ENCODE data around the gene CYP46A1.

CYP46A1 gene

DNA sequence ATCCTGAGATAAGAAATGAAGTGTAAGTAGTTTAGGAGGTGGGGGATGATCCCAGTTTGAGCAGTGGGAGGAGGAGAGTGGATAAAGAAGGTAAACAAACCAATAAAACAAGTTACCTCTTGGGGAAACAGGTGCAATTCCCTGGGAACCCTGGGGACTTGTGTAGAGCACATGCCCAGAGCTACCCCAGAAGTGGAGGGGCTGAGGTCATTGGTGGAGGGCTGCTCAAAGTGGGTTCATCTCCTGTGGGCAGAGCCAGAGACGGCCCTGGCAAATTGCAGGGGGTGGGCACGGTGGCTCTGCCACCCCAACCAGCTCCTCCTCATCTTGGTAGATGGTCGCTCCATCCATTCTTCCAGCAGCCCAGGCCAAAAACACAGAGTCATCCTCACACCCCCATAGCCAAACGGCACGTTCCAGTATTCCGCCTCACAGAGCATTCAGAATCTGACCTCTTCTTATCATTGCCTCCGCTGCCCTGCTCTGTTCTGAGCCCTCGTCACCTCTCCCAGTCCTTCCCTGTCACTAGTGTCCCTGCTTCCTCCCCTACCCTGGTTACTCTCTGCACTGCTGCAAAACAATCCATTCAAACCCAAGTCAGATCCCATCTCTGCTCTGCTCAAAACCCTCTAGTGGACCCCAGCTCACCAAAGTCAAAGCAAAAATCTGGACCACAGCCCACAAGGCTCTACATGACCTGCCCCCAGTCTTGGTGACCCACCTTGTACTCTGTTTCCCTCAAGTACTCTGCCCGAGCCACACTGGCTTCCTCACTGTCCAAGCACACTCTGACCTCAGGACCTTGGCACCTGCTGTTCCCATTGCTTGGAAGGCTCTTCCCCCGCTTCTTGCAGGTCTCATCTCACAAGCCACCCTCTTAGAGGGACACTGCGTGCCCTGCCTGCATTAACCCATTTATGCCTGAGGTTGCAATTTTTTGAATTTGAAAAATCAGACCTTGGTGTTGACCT lies 5.5 kb downstream of the CYP46A1 start:
- Histone ChIP-seq H3K36me3 (ENCODE audit: insufficient read depth) (no peaks in the 10 kb centered on the region), H3K27ac (no peak overlapping the region), H3K27me3 (ENCODE audit: insufficient read depth, low read depth) (no peaks in the 10 kb centered on the region), H4K20me1 (ENCODE audit: insufficient read depth) (no peaks in the 10 kb centered on the region), H3K4me2 (no peak overlapping the region), H3K79me2 (ENCODE audit: insufficient read depth, low read depth) (no peaks in the 10 kb centered on the region), H3K4me1 (ENCODE audit: low read depth, poor library complexity, severe bottlenecking) (no peaks in the 10 kb centered on the region), H2AFZ (ENCODE audit: low read depth) (no peak overlapping the region), H3K4me3 (IDR thresholded peaks at IDR 0.05; ENCODE audit: insufficient read depth, low read depth, low read length) (no peak overlapping the region), H3K9ac (no peak overlapping the region)
- TF ChIP-seq, protein P1, sequence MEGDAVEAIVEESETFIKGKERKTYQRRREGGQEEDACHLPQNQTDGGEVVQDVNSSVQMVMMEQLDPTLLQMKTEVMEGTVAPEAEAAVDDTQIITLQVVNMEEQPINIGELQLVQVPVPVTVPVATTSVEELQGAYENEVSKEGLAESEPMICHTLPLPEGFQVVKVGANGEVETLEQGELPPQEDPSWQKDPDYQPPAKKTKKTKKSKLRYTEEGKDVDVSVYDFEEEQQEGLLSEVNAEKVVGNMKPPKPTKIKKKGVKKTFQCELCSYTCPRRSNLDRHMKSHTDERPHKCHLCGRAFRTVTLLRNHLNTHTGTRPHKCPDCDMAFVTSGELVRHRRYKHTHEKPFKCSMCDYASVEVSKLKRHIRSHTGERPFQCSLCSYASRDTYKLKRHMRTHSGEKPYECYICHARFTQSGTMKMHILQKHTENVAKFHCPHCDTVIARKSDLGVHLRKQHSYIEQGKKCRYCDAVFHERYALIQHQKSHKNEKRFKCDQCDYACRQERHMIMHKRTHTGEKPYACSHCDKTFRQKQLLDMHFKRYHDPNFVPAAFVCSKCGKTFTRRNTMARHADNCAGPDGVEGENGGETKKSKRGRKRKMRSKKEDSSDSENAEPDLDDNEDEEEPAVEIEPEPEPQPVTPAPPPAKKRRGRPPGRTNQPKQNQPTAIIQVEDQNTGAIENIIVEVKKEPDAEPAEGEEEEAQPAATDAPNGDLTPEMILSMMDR (conservative IDR thresholded peaks at IDR 0.05; ENCODE audit: low read depth, low read length): no peak

DNA sequence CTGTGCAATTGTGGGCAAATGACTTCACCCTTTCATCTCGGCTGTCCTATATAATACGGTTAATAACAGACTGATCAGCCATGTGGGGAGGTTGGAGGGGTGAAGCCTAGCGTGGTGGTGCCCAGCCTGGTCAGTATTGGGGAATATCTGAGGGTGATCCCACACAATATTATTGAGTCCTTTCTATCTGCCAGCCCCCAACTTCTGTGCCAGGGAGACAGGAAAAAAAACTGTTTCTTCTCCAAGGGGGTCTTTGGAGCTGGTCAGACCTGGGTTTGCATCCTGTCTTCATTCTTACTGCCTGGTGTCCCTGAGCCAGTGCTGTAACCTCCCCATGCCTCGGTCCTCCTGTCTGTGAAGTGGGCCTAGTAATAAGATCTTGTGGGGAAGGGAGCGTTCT lies 6.5 kb downstream of the CYP46A1 start:
- Histone ChIP-seq H4K20me1 (ENCODE audit: insufficient read depth) (no peaks in the 10 kb centered on the region), H3K4me2 (no peak overlapping the region), H3K9ac (no peak overlapping the region), H3K4me1 (ENCODE audit: low read depth, poor library complexity, severe bottlenecking) (no peaks in the 10 kb centered on the region), H3K4me3 (IDR thresholded peaks at IDR 0.05; ENCODE audit: insufficient read depth, low read depth, low read length) (no peak overlapping the region), H2AFZ (ENCODE audit: low read depth) (no peak overlapping the region), H3K36me3 (ENCODE audit: insufficient read depth) (no peaks in the 10 kb centered on the region), H3K27ac (no peak overlapping the region), H3K79me2 (ENCODE audit: insufficient read depth, low read depth) (no peaks in the 10 kb centered on the region), H3K27me3 (ENCODE audit: insufficient read depth, low read depth) (no peaks in the 10 kb centered on the region)
- TF ChIP-seq, protein P1 (conservative IDR thresholded peaks at IDR 0.05; ENCODE audit: low read depth, low read length): no peak

DNA sequence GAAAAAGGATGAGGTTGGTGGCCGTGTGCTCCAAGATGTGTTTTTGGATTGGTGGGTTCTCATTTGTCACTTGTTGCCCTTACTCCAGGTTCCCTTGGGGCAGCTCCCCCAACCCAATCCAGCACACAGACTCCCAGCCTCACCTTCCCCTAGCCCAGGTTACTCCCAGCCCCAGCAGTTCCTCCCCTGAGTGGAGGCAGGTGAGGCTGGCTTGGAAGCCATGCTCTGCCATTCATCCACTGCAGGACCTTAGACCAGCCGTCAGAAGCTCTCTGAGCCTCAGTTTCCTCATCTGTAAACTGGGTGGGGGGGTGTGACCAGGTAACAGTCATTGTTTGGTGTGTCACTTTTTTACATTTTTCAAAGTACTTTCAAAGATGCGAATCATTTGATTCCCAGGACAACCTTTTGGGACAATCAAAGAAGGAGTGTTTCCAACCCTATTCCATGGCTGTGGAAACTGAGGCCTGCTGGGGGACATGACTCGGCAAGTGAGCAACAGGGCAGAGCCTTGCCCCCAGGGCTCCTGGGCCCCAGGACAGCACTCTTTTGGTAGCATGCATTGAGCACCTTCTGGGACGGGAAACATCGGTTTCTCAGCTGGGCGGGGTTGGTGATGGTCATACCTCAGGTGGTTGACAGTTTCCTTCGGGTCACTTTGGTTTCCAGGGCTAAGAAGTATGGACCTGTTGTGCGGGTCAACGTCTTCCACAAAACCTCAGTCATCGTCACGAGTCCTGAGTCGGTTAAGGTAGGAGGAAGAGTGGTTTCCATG lies 7.2 kb downstream of the CYP46A1 start:
- Histone ChIP-seq H3K36me3 (ENCODE audit: insufficient read depth) (no peaks in the 10 kb centered on the region), H3K79me2 (ENCODE audit: insufficient read depth, low read depth) (no peaks in the 10 kb centered on the region), H3K27ac (no peak overlapping the region), H3K4me2 (no peak overlapping the region), H2AFZ (ENCODE audit: low read depth) (no peak overlapping the region), H4K20me1 (ENCODE audit: insufficient read depth) (no peaks in the 10 kb centered on the region), H3K9ac (no peak overlapping the region), H3K4me3 (IDR thresholded peaks at IDR 0.05; ENCODE audit: insufficient read depth, low read depth, low read length) (no peak overlapping the region), H3K27me3 (ENCODE audit: insufficient read depth, low read depth) (no peaks in the 10 kb centered on the region), H3K4me1 (ENCODE audit: low read depth, poor library complexity, severe bottlenecking) (no peaks in the 10 kb centered on the region)
- TF ChIP-seq, protein P1 (conservative IDR thresholded peaks at IDR 0.05; ENCODE audit: low read depth, low read length): no peak

DNA sequence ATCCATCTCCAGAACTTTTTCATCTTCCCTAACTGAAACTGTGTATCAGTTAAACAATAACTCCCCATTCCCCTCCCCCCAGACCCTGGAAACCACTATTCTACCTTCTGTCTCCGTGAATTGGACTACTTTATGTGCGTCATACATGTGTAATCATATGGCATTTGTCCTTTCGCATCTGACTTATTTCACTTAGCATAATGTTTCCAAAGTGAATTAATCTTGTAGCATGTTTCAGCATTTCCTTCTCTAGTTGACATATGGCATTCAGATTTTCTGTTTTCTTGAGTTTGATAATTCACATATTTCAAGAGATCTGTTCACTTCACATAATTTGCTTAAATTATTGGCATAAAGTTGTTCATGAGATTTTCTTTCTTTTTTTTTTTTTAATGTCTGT lies 9.8 kb downstream of the CYP46A1 start:
- H4K20me1 ChIP-seq (ENCODE audit: insufficient read depth): no peaks in the 10 kb centered on the region
- no peaks in the 10 kb centered on the region for H3K4me1 ChIP-seq (ENCODE audit: low read depth, poor library complexity, severe bottlenecking)
- H3K4me2 ChIP-seq: no peak overlapping the region
- no peak overlapping the region for H2AFZ ChIP-seq (ENCODE audit: low read depth)
- H3K27ac ChIP-seq: no peak overlapping the region
- no peak overlapping the region for H3K4me3 ChIP-seq (IDR thresholded peaks at IDR 0.05; ENCODE audit: insufficient read depth, low read depth, low read length)
- H3K36me3 ChIP-seq (ENCODE audit: insufficient read depth): no peaks in the 10 kb centered on the region
- TF ChIP-seq, protein P1 (conservative IDR thresholded peaks at IDR 0.05; ENCODE audit: low read depth, low read length): no peak
- H3K9ac ChIP-seq: no peak overlapping the region
- H3K27me3 ChIP-seq (ENCODE audit: insufficient read depth, low read depth): no peaks in the 10 kb centered on the region
- H3K79me2 ChIP-seq (ENCODE audit: insufficient read depth, low read depth): no peaks in the 10 kb centered on the region

All from KMS-11 (cell line).